Measurements from ENCODE around the gene DEFB131B.
"Not testable (repeated sequence)": the region's sequence is repeated elsewhere in the genome, so short reads cannot be mapped to it uniquely, and the experiment has no call there.

The DEFB131B gene, protein sequence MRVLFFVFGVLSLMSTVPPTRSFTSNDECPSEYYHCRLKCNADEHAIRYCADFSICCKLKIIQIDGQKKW

DNA sequence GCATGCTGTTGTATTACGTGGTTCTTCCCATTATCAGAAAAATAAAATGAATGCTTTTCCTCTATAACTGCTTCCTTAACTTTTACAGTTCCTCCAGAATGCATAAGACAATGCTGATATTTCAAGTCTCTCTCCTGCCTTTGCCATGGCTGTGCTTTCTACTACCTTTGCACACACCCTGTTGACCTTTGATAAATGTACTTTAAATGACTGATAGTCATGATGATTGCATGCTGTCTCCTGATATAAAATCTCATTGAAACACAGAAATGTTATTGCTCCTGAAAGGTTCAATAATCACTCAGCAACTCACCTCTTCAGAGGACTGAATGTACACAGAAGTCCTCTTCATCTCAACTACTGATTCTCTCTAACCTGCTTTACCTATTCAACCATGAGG is at the start of gene DEFB131B:
Gene DEFB131B, plus strand, starts transcription at position 395 of the 400 bp plus-strand sequence. Its CDS starts 0 bp downstream, at position 395.
- DNase-seq (ENCODE audit: low read depth, low spot score), result not testable (repeated sequence)

DNA sequence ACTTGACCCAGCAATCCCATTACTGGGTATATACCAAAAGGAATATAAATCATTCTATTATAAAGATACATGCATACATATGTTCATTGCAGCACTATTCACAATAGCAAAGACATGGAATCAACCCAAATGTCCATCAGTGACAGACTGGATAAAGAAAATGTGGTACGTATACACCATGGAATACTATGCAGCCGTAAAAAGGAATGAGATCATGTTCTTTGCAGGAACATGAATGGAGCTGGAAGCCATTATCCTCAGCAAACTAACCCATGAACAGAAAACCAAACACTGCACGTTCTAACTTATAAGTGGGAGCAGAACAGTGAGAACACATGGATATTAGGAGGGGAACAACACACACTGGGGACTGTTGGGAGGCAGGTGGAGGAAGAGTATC is 49.0 kb upstream of the DEFB131B start:
- not testable (repeated sequence) for DNase-seq (ENCODE audit: low read depth, low spot score)

DNA sequence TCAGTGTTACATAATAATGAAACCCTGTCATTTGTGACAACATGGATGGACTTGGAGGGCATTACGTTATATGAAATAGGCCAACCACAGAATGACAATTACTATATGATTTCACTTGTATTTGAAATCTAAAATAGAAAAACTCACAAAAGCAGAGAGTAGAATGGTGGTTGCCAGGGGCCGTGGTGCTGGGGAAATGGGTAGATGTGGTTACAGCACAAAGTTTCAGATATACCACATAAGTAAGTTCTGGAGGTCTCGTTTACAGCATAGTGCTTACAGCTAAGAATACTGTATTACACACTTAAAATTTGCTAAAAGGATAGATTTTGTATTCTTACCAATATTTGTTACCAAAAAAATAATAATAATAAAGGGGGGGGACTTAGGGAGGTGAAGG is 48.6 kb upstream of the DEFB131B start:
- DNase-seq (ENCODE audit: low read depth, low spot score), result not testable (repeated sequence)

- DNase-seq (ENCODE audit: low read depth, low spot score), result not testable (repeated sequence)
Measured at GRCh38 chr11:71832811-71833210, 45.4 kb upstream of the DEFB131B start, which contains the start of gene DEFB108B. Gene DEFB108B (plus strand): TSS chr11:71833200. CDS start chr11:71833200, 0 bp downstream.

DNA sequence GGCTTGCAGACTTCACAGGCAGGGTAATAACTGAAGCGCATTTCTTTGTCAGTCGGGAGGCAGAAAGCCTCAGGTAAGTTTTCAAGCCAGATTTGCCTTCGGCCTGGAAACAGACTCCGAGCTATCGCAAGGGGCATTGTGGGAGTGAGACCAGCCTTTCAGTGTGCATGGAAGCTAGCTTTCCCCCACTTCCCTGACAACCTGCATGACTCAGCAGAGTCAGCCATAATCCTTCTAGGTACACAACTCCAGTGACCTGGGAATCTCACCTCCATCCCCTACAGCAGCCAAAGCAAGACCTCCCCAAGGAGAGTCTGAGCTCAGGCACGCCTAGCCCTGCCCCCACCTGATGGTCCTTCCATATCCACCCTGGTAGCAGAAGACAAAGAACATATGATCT is 35.5 kb upstream of the DEFB131B start:
- DNase-seq (ENCODE audit: low read depth, low spot score), result not testable (repeated sequence)

- not testable (repeated sequence) for DNase-seq (ENCODE audit: low read depth, low spot score)
Measured at GRCh38 chr11:71843355-71843754, 34.9 kb upstream of the DEFB131B start.

DNA sequence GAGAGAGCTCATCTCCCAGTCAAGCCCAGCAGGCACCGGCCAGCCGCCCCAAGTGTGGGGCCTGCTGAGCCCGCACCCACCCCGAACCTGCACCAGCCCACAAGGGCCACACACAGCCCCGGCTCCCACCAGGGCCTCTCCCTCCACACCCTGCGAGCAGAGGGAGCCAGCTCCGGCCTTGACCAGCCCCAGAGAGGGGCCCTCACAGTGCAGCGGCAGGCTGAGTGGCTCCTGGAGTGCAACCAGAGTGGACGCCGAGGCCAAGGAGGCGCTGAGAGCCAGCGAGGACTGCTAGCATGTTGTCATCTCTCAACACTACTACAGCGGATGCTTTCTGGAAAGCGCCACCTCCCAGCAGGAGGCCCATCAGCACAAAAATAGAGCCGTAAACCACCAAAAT is 34.4 kb upstream of the DEFB131B start:
- no peak for DNase-seq (ENCODE audit: low read depth, low spot score)

DNA sequence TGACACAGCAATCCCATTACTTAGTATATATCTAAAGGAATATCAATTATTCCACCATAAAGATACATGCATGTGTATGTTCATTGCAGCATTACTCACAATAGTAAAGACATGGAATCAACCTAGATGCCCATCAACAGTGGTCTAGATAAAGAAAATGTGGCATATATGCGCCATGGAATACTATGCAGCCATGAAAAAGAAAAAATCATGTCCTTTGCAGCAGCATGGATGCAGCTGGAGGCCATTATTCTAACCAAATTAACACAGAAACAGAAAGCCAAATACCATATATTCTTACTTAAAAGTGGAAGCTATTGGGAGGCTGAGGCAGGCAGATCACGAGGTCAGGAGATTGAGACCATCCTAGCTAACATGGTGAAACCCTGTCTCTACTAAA is 24.4 kb upstream of the DEFB131B start:
- DNase-seq (ENCODE audit: low read depth, low spot score), result not testable (repeated sequence)

- not testable (repeated sequence) for DNase-seq (ENCODE audit: low read depth, low spot score)
Measured at GRCh38 chr11:71855880-71856279, 22.4 kb upstream of the DEFB131B start.

GRCh38 chr11:71860835-71861234 is 17.4 kb upstream of the DEFB131B start:
- not testable (repeated sequence) for DNase-seq (ENCODE audit: low read depth, low spot score)

GRCh38 chr11:71863978-71864627 is 14.2 kb upstream of the DEFB131B start:
- DNase-seq (ENCODE audit: low read depth, low spot score), result not testable (repeated sequence)

DNA sequence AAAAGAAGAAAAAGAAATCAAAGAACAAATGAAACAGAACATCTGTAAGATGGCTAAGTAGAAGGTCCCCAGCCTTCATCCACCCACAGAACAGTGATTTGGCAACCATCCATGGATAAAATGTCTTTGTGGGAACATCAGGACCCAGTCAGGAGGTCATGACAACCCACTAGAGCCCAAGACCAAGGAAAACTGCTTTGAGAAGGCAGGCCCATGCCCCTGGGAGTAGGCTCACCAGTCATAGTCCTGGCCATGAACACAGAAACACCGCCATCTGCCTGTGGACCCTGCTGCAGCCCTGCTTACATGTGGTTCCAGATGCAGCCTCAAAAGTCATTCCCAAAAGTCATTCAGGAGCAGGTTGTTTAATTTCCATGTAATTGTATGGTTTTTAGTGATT is 11.0 kb upstream of the DEFB131B start:
- DNase-seq (ENCODE audit: low read depth, low spot score), result not testable (repeated sequence)

- not testable (repeated sequence) for DNase-seq (ENCODE audit: low read depth, low spot score)
Measured at GRCh38 chr11:71869931-71870330, 8.3 kb upstream of the DEFB131B start.

DNA sequence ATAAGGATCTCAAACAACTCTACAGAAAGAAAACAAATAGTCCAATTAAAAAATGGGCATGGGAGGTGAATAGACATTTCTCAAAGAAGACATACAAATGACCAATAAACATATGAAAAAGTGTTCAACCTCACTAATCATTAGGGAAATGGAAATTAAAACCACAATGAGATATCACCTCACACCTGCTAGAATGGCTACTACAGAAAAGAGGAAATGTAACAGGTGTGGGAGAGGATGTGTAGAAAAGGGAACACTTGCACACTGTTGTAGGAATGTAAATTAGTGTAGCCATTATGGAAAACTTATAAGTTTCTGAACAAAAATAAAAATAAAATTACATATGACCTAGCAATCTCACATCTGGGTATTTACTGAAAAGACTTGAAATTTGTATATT is 7.6 kb upstream of the DEFB131B start:
- not testable (repeated sequence) for DNase-seq (ENCODE audit: low read depth, low spot score)

- not testable (repeated sequence) for DNase-seq (ENCODE audit: low read depth, low spot score)
Measured at GRCh38 chr11:71876262-71876661, 2.0 kb upstream of the DEFB131B start.

- DNase-seq (ENCODE audit: low read depth, low spot score), result not testable (repeated sequence)
Measured at GRCh38 chr11:71885806-71886205, 7.6 kb downstream of the DEFB131B start.

DNA sequence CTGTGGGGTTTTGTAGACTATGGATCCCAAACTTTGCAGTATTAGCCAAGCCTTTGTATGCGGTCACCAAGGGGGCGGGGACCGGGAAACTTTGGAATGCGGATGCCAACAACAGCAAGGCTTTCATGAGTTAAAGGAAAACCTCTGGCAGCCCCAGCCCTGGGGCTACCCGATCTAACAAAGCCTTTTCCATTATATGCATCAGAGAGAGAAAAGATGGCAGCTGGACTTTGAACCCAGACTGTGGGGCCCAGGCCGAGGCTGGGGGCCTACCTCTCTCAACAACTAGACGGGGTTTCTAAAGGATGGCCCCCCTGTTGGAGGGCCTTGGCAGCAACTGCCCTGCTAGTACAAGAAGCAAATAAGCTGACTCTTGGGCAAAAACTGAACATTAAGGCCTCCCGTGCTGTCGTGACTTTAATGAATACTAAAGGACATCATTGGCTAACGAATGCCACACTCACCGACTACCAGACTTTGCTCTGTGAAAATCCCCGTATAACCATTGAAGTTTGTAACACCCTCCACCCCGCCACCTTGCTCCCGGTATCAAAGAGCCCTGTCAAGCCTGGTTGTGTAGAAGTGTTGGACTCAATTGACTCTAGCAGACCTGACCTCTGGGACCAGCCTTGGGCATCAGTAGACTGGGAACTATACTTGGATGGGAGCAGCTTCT is 10.2 kb downstream of the DEFB131B start:
- DNase-seq (ENCODE audit: low read depth, low spot score), result not testable (repeated sequence)

- not testable (repeated sequence) for DNase-seq (ENCODE audit: low read depth, low spot score)
Measured at GRCh38 chr11:71889181-71889872, 11.1 kb downstream of the DEFB131B start.

- no peak for DNase-seq (ENCODE audit: low read depth, low spot score)
Measured at GRCh38 chr11:71895961-71896360, 17.7 kb downstream of the DEFB131B start.

DNA sequence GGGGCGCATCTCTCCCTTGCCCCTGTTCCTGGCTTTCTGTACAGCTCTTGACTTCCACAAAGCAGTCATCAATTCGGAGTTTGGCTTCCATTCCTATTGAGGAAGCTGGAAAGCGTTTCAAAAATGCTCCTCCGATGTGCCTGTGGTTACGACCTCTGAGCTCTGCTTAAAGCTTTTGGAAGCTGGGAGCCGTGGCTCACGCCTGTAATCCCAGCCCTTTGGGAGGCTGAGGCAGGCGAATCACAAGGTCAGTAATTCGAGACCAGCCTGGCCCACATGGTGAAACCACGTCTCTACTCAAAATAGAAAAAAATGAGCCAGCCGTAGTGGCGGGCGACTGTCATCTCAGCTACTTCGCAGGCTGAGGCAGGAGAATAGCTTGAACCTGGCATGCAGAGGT is 22.9 kb downstream of the DEFB131B start:
- DNase-seq (ENCODE audit: low read depth, low spot score), result peak; percentile 6

- DNase-seq (ENCODE audit: low read depth, low spot score), result no peak
Measured at GRCh38 chr11:71908218-71908617, 30.0 kb downstream of the DEFB131B start.

DNA sequence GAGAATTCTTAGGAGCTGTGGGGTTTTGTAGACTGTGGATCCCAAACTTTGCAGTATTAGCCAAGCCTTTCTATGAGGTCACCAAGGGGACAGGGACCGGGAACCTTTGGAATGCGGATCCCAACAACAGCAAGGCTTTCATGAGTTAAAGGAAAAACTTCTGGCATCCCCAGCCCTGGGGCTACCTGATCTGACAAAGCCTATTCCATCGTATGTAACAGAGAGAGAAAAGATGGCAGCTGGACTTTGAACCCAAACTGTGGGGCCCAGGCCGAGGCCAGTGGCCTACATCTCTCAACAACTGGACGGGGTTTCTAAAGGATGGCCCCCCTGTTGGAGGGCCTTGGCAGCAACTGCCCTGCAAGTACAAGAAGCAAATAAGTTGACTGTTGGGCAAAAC is 32.5 kb downstream of the DEFB131B start:
- not testable (repeated sequence) for DNase-seq (ENCODE audit: low read depth, low spot score)

All from brain pericyte (primary cell).